ENCODE results near the gene AP5B1. TPM values are rescaled to one million over a fixed set of nuclear protein-coding genes. Genes with fewer than 3 reads are reported as not detected.

Gene AP5B1
- total RNA-seq, 6 donors from 2014 or later = 24.8 to 66.0 (median 46.8) TPM

DNA sequence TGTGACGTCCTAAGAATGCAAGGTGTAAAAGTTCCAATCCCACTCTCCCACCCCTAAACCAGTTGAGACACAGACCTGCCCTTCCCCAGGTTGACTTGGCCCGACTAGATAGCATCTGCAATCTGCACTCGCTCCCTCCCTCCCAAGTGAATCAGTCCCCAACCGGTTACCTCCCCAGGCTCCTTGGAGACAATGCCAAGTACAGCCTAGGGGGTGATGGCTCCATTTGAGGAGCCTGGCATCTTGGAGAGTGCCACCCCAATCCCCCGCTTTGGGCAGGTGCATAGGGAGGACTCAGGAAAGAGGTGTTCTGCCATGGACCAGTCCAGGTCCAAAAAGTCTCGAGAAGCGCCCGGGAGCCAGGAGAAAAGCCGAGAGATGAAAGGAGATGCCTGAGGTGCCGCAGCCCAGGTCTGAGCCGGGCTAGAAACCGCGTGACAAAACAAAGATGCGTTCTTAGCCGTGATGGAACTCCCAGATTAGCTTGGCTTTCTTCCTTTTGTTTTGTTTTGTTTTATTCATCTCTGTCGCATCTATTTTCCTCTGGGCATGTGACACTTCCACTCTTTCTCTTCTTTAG lies 34.3 kb upstream of the AP5B1 start:
- WGBS, 2 donors = 87 to 91% methylated on average over 16 of the region's 16 CpGs
- Histone ChIP-seq H3K36me3 (no peaks in the 10 kb centered on the region), H3K9me3 (no peaks in the 10 kb centered on the region), H3K4me1 (peaks cover 9 to 36% (median 21%) of the 10 kb centered on the region in 4 donors), H3K27me3 (no peaks in the 10 kb centered on the region), H3K27ac (peak overlapping the region in 2 of 4 donors; percentile 32 to 41), H3K4me3 (no peak overlapping the region)
- TF ChIP-seq POLR2A (IDR thresholded peaks at IDR 0.05) (no peak), EP300 (IDR thresholded peaks at IDR 0.05) (no peak), CTCF (IDR thresholded peaks at IDR 0.05) (no peak), POLR2AphosphoS5 (IDR thresholded peaks at IDR 0.05) (no peak)
- ATAC-seq (ENCODE audit: low FRiP score in 2 of 2) (no peak), DNase-seq (no peak)

GRCh38 chr11:65814131-65814985 lies 33.6 kb upstream of the AP5B1 start:
- Histone ChIP-seq H3K4me3 (no peak overlapping the region), H3K9me3 (no peaks in the 10 kb centered on the region), H3K27me3 (no peaks in the 10 kb centered on the region), H3K27ac (peak overlapping the region in 2 of 4 donors; percentile 32 to 41), H3K4me1 (peaks cover 9 to 36% (median 21%) of the 10 kb centered on the region in 4 donors), H3K36me3 (no peaks in the 10 kb centered on the region)
- 62 to 64% methylated on average over 17 to 18 of the region's 18 CpGs for WGBS, 2 donors
- ATAC-seq (ENCODE audit: low FRiP score in 2 of 2) (peak; percentile 41 to 51), DNase-seq (peak in 1 of 2 donors; percentile 78)
- peak in 1 of 4 donors; percentile 14 for TF ChIP-seq POLR2A (IDR thresholded peaks at IDR 0.05)
- TF ChIP-seq EP300 (IDR thresholded peaks at IDR 0.05) = peak in 1 of 4 donors; percentile 86
- TF ChIP-seq POLR2AphosphoS5 (IDR thresholded peaks at IDR 0.05) = peak in 1 of 2 donors; percentile 51
- no peak for TF ChIP-seq CTCF (IDR thresholded peaks at IDR 0.05)

GRCh38 chr11:65811764-65812475 lies 31.1 kb upstream of the AP5B1 start:
- peak in 1 of 2 donors; percentile 66 for ATAC-seq (ENCODE audit: low FRiP score in 2 of 2)
- Histone ChIP-seq H3K4me3 (no peak overlapping the region), H3K4me1 (peaks cover 1 to 24% (median 13%) of the 10 kb centered on the region in 4 donors), H3K27me3 (no peaks in the 10 kb centered on the region), H3K27ac (peak overlapping the region in 1 of 4 donors; percentile 49), H3K36me3 (no peaks in the 10 kb centered on the region), H3K9me3 (no peaks in the 10 kb centered on the region)
- TF ChIP-seq POLR2AphosphoS5 (IDR thresholded peaks at IDR 0.05) (no peak), CTCF (IDR thresholded peaks at IDR 0.05) (no peak), POLR2A (IDR thresholded peaks at IDR 0.05) (no peak), EP300 (IDR thresholded peaks at IDR 0.05) (no peak)
- DNase-seq = peak in 1 of 2 donors; percentile 79
- 71 to 77% methylated on average over 16 to 19 of the region's 19 CpGs for WGBS, 2 donors

- H3K27me3 ChIP-seq = no peaks in the 10 kb centered on the region
- no peaks in the 10 kb centered on the region for H3K36me3 ChIP-seq
- TF ChIP-seq EP300 (IDR thresholded peaks at IDR 0.05) = no peak
- no peak for TF ChIP-seq POLR2AphosphoS5 (IDR thresholded peaks at IDR 0.05)
- peaks cover 0 to 21% (median 10%) of the 10 kb centered on the region in 4 donors for H3K4me1 ChIP-seq
- no peaks in the 10 kb centered on the region for H3K9me3 ChIP-seq
- DNase-seq (no peak), ATAC-seq (ENCODE audit: low FRiP score in 2 of 2) (no peak)
- 83% methylated on average over 22 to 23 of the region's 23 CpGs for WGBS, 2 donors
- no peak overlapping the region for H3K4me3 ChIP-seq
- no peak overlapping the region for H3K27ac ChIP-seq
Measured at GRCh38 chr11:65810046-65810868, 29.5 kb upstream of the AP5B1 start.
